Ishikawa (cell line): ENCODE results near the gene COA5.

Experiments
- CEBPB ChIP-seq: IDR thresholded peaks from 2 replicates; pipeline ENCODE4 v1.6.1; 2012
- CREB1 ChIP-seq: IDR thresholded peaks from 2 replicates; pipeline ENCODE4 v1.6.1; 2012; ENCODE audit warnings: low read depth
- EGR1 ChIP-seq: IDR thresholded peaks from 2 replicates; pipeline ENCODE4 v1.6.1; 2012
- EP300 ChIP-seq: IDR thresholded peaks from 2 replicates; pipeline ENCODE4 v1.6.1; 2012; ENCODE audit warnings: borderline replicate concordance
- FOXM1 ChIP-seq: IDR thresholded peaks from 2 replicates; pipeline ENCODE4 v1.6.1; 2012; ENCODE audit warnings: low read depth, borderline replicate concordance
- NFIC ChIP-seq: IDR thresholded peaks from 2 replicates; pipeline ENCODE4 v1.6.1; 2012
- RAD21 ChIP-seq: IDR thresholded peaks from 2 replicates; pipeline ENCODE4 v1.6.1; 2012; ENCODE audit warnings: low read depth
- TAF1 ChIP-seq: IDR thresholded peaks from 2 replicates; pipeline ENCODE4 v1.6.1; 2012; ENCODE audit warnings: low read depth, mild to moderate bottlenecking
- TCF12 ChIP-seq: IDR thresholded peaks from 2 replicates; pipeline ENCODE4 v1.6.1; 2012; ENCODE audit warnings: low read depth
- TEAD4 ChIP-seq: IDR thresholded peaks from 2 replicates; pipeline ENCODE4 v1.6.1; 2012
- YY1 ChIP-seq: IDR thresholded peaks from 2 replicates; pipeline ENCODE4 v1.6.1; 2012; ENCODE audit warnings: low read depth
- ZBTB7A ChIP-seq: IDR thresholded peaks from 2 replicates; pipeline ENCODE4 v1.6.1; 2012; ENCODE audit warnings: low read depth
- TF ChIP-seq, protein P1 (sequence below): IDR thresholded peaks from 2 replicates; pipeline ENCODE4 v1.6.1; 2012; ENCODE audit warnings: low read depth, mild to moderate bottlenecking
- TF ChIP-seq, protein P2 (sequence below): IDR thresholded peaks from 2 replicates; pipeline ENCODE4 v1.6.1; 2012
- TF ChIP-seq, protein P3 (sequence below): IDR thresholded peaks from 2 replicates; pipeline ENCODE4 v1.6.1; 2012

The COA5 gene

DNA sequence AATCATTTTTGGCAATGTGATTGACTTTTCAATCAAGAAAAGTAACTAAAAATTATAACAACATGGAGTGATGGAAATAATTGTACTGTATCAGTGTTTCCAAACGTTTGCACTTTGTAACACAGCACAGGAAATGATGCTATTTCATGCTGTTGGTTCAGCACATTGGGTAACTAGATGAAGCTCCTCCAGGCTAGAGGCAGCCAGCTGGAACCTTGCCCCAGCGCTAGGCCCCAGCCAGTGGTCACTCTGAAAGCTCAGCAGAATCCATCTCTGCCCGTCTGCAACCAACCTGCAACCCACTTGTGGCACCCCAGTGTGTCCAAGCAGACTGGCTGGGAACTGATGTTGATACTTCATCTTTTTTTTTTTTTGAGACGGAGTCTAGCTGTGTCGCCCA is 15.3 kb upstream of the COA5 start:
- TF ChIP-seq FOXM1 = no peak
- TF ChIP-seq EP300 = 0 out of 2 replicates have a peak, but pooled peaks have one; percentile 10

DNA sequence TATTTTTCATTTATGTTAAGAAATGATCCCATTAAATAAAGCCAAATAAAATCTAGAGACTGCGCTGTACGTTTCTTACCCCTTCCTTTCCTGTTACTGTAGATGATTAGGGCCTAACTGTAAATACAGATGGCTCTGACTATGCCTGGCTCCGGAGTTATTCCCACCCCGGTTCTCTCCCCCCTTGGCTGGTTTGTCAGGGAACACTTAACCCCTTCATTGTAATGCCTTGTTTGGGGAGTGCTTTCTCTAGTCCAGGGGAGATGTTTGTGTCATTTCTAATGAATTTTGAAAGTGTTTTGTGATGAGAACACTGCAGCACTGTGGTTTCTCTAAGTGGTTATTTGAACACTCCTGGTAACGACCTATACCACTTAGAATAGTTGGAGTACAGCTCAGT is 8.8 kb upstream of the COA5 start:
- TF ChIP-seq NFIC (no peak), FOXM1 (no peak), ZBTB7A (no peak), CREB1 (no peak), RAD21 (no peak), EP300 (no peak), EGR1 (no peak), TEAD4 (no peak), CEBPB (no peak), TCF12 (no peak)
- TF ChIP-seq, protein P1, sequence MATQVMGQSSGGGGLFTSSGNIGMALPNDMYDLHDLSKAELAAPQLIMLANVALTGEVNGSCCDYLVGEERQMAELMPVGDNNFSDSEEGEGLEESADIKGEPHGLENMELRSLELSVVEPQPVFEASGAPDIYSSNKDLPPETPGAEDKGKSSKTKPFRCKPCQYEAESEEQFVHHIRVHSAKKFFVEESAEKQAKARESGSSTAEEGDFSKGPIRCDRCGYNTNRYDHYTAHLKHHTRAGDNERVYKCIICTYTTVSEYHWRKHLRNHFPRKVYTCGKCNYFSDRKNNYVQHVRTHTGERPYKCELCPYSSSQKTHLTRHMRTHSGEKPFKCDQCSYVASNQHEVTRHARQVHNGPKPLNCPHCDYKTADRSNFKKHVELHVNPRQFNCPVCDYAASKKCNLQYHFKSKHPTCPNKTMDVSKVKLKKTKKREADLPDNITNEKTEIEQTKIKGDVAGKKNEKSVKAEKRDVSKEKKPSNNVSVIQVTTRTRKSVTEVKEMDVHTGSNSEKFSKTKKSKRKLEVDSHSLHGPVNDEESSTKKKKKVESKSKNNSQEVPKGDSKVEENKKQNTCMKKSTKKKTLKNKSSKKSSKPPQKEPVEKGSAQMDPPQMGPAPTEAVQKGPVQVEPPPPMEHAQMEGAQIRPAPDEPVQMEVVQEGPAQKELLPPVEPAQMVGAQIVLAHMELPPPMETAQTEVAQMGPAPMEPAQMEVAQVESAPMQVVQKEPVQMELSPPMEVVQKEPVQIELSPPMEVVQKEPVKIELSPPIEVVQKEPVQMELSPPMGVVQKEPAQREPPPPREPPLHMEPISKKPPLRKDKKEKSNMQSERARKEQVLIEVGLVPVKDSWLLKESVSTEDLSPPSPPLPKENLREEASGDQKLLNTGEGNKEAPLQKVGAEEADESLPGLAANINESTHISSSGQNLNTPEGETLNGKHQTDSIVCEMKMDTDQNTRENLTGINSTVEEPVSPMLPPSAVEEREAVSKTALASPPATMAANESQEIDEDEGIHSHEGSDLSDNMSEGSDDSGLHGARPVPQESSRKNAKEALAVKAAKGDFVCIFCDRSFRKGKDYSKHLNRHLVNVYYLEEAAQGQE = no peak
- TF ChIP-seq, protein P2, sequence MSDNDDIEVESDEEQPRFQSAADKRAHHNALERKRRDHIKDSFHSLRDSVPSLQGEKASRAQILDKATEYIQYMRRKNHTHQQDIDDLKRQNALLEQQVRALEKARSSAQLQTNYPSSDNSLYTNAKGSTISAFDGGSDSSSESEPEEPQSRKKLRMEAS = no peak
- TF ChIP-seq, protein P3, sequence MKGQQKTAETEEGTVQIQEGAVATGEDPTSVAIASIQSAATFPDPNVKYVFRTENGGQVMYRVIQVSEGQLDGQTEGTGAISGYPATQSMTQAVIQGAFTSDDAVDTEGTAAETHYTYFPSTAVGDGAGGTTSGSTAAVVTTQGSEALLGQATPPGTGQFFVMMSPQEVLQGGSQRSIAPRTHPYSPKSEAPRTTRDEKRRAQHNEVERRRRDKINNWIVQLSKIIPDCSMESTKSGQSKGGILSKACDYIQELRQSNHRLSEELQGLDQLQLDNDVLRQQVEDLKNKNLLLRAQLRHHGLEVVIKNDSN = no peak

DNA sequence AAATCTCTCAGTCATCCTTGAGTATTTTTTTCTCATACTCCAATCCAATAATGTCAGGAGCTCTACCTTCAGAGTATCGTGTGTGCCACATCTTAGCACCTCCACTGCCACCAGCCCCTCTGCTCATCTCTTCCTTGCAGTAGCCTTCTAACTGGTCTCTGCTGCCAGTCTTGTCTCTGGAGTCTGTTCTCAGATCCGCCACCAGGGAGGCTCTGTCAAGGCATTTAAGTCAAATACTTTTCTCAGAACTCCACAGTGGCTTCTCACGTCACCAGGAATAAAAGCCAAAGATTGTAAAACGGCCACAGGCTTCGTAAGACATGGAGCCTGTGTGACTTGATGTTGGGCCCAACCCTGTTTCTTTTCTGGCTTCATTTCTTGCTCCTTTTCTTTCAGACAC is 7.2 kb upstream of the COA5 start:
- TF ChIP-seq TCF12 = no peak

DNA sequence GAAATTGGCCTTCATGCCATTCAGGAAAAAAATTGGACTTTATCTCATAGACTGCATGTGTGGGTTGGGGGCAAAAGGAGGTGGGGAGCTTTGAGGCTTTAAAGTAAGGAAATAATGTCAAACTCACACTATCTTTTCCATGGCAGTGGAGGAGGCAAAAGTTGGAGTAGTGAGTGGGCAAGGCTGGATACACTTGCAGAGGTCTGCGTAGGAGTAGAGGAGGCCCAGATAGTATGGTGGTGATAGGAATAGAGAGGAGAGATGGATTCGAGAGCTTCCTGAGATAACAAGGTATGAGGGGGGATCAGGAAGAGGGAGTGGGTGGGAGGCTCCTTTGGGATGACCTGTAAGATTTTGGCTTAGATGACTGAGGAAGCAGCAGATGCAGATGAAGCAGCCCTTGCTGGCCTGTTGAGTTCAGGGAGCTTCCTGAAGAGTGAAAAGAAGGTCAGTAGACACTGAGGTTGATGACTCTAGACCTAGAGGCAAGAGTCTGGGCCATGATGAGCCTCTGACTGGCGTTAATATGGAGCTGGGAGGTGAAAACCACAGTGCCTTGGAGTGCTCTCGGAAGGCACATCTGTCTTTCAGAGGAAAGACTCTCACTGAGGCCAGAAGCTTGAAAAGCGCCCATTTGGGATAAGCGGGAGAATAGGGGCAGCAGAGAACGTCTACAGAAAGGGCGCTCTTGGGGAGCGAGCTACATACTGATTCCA is 5.9 kb upstream of the COA5 start:
- TF ChIP-seq CREB1 = no peak
- TF ChIP-seq RAD21 = no peak
- TF ChIP-seq TCF12 = no peak
- TF ChIP-seq, protein P3 = no peak
- no peak for TF ChIP-seq TEAD4
- no peak for TF ChIP-seq EP300

DNA sequence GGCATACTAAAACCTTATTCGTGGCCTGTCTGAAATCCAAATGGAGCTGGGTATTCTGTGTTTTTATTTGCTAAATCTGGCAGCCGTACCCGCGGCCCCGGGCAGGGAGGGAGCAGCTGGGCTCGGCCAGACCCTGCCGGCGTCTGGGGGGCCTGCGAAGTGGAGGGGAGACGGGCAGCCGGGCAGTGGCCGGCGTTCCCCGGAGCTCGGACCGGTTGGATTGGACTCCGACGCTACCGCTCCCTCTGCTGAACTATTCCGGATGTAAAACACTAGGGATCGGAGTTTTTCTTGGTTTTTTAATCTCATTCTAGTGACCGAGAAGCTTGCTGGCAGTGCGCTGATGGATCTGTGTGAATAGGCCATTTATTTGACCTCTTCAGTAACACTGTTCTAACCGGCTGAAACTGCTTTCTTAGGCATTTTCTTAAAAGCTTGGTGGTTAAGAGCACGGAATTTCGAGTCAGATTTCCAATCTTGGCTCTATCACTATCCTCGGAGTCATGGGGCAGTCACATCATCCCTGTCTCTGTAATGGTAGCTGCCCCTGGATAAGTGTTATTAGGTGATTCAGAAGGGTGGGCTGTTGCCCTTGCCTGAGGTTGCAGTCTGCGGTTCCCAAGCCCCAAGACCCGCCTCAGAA is 771 bp upstream of the COA5 start:
- TF ChIP-seq, protein P3 = no peak
- TF ChIP-seq NFIC = no peak

DNA sequence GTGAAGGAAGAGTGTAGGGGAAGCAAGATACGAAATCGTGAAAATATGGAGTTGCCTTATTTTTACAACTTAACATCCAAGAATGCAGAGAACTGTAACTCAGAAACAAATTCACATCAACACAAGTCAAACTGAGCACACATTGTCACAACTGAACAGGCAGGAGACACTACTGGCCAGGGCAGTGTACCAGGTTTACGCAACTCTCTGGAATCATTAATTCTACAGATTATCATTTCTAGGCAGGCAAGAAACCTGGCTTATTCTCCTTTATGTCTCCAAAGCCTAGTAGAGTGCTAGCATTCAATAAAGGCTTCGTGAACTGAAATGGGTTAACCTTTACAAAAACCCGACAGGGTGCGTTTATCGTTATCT is 584 bp downstream of the COA5 start:
- peak; percentile 66 for TF ChIP-seq CEBPB
- no peak for TF ChIP-seq TEAD4

DNA sequence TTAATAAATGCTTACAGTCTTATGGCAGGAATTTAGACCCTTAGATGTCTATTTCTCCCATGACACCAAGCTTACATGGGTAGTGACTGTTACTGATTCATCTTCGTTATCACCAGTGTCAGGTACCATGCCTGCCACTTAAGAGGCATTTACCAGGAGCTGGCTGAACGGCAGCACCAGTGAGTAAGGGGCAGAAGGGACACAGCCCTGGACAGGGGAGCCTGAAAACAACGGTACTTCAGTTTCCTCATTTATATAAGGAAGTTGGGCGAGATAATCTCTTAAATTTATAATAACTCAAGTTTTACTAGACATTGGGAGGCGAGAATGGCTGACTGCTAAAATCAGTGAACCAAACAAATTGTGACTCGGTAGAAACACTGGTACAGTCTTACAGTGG is 1.2 kb downstream of the COA5 start:
- TF ChIP-seq, protein P2 = no peak
- TF ChIP-seq CREB1 = no peak
- no peak for TF ChIP-seq CEBPB
- no peak for TF ChIP-seq YY1
- TF ChIP-seq, protein P3 = no peak
- TF ChIP-seq TEAD4 = no peak
- no peak for TF ChIP-seq ZBTB7A
- no peak for TF ChIP-seq FOXM1
- no peak for TF ChIP-seq NFIC
- TF ChIP-seq, protein P1 = no peak
- TF ChIP-seq TAF1 = no peak
- no peak for TF ChIP-seq EP300
- no peak for TF ChIP-seq EGR1
- TF ChIP-seq RAD21 = no peak
- TF ChIP-seq TCF12 = no peak
